ENCODE measurements around the gene SIGLEC5. TPM values are rescaled to one million over a fixed set of nuclear protein-coding genes. Genes with fewer than 3 reads are reported as not detected.
A peak's percentile ranks its signal among the peaks of the same experiment; 100 is the strongest.

The SIGLEC5 gene
- total RNA-seq, 4 donors from 2014 or later, result 0.67 to 0.94 TPM; not detected in 2

GRCh38 chr19:51641648-51642047 lies 11.4 kb upstream of the SIGLEC5 start:
- TF ChIP-seq POLR2AphosphoS5 (IDR thresholded peaks at IDR 0.05) (no peak), CTCF (IDR thresholded peaks at IDR 0.05) (no peak), EP300 (IDR thresholded peaks at IDR 0.05) (no peak), POLR2A (IDR thresholded peaks at IDR 0.05) (no peak)
- no peak for ATAC-seq

DNA sequence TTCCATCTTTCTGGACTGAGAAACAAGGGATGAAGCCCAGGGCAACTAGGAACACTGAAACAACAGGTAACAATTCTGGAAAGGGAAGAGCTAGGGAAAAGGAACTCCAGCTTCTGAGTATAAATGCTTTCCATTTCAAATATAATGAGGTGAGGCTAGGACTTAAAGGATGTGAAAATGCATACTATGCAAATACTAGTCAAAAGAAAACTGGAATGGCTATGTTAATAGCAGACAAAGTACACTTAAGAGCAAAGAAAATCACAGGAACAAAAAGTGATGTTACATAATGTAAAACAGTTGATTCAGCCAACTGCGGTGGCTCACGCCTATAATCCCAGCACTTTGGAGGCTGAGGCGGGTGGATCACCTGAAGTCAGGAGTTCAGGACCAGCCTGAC lies 10.2 kb upstream of the SIGLEC5 start:
- no peak for ATAC-seq
- H3K36me3 ChIP-seq, result no peaks in the 10 kb centered on the region
- no peaks in the 10 kb centered on the region for H3K4me1 ChIP-seq
- no peak overlapping the region for H3K27ac ChIP-seq
- WGBS, 2 donors (ENCODE audit: low coverage in 1 of 2), result 88% methylated on average over 3 of the region's 3 CpGs; no CpG with 5 or more reads in 1 of the 2 donors
- H3K27me3 ChIP-seq, result peaks cover 87% of the 10 kb centered on the region
- peaks cover 0 to 23% (median 0%) of the 10 kb centered on the region in 3 donors for H3K9me3 ChIP-seq
- no peak overlapping the region for H3K4me3 ChIP-seq
- TF ChIP-seq POLR2A (IDR thresholded peaks at IDR 0.05) (no peak), EP300 (IDR thresholded peaks at IDR 0.05) (no peak), CTCF (IDR thresholded peaks at IDR 0.05) (no peak), POLR2AphosphoS5 (IDR thresholded peaks at IDR 0.05) (no peak)

More at GRCh38 chr19:51641648-51642047, 11.4 kb upstream of the SIGLEC5 start:
- Histone ChIP-seq H3K36me3 (no peaks in the 10 kb centered on the region), H3K9me3 (peaks cover 0 to 13% (median 0%) of the 10 kb centered on the region in 3 donors), H3K4me1 (no peaks in the 10 kb centered on the region), H3K27ac (no peak overlapping the region), H3K4me3 (no peak overlapping the region), H3K27me3 (peaks cover 75% of the 10 kb centered on the region)

- H3K9me3 ChIP-seq, result peaks cover 0 to 23% (median 0%) of the 10 kb centered on the region in 3 donors
- no peaks in the 10 kb centered on the region for H3K36me3 ChIP-seq
- H3K4me1 ChIP-seq, result no peaks in the 10 kb centered on the region
- WGBS, 2 donors (ENCODE audit: low coverage in 1 of 2), result 43% methylated on average over 4 of the region's 4 CpGs; no CpG with 5 or more reads in 1 of the 2 donors
- ATAC-seq, result no peak
- H3K27me3 ChIP-seq, result peaks cover 83% of the 10 kb centered on the region
- TF ChIP-seq CTCF (IDR thresholded peaks at IDR 0.05) (no peak), POLR2A (IDR thresholded peaks at IDR 0.05) (no peak), EP300 (IDR thresholded peaks at IDR 0.05) (no peak), POLR2AphosphoS5 (IDR thresholded peaks at IDR 0.05) (no peak)
- no peak overlapping the region for H3K27ac ChIP-seq
- no peak overlapping the region for H3K4me3 ChIP-seq
Measured at GRCh38 chr19:51639916-51640315, 9.7 kb upstream of the SIGLEC5 start.

DNA sequence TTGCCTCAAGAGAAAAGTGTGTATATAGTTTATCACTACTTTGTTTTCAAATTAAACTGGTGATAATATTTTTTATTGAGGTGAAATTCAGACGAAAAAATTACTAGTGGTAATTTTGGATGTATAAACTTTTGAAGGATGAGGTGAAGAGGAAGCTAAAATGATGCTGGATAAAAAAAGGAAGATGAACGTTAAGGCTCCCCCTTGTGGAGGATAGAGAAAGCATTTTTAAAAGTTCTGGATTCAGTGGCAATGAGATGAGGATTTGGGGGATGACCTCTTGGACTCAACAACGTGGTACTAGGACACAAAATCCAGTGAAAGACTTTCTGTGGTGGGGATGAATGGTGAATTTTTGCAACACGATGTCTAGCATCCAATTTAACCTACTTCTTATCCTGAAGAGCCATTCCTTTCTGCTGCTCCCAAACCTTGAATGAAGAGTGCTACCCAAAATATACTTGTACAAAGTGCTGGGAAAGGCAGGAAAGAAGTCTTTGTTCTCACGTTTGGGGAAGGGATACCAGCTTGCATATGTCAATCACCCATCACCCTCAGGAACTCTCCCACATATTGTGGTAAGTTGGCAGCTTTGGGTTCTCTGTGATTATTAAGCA lies 7.3 kb upstream of the SIGLEC5 start:
- TF ChIP-seq CTCF (IDR thresholded peaks at IDR 0.05) (peak in 1 of 4 experiments; percentile 6), EP300 (IDR thresholded peaks at IDR 0.05) (no peak)
- 28% methylated on average over 5 of the region's 5 CpGs; no CpG with 5 or more reads in 1 of the 2 donors for whole genome bisulfite sequencing, 2 donors (ENCODE audit: low coverage in 1 of 2)
- no peak for ATAC-seq

DNA sequence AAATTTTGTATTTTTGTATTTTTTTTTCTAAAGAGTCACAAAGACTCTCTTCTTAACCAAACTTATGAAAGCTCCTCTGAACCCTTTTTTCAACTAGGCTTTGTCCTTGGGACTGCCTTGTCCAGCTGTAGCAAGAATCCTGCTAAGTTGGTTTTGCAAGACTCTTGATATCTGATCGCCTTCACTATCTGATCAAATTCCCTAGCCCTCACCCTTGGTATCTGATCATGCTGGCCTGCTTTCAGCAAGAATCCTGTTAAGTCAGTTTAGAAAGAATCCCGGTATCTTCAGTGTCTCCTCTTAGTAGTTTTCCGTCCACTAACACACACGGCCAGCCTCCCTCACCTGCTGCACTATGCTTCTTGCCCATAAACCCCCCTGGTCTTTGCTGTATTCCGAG lies 1.9 kb upstream of the SIGLEC5 start:
- Histone ChIP-seq H3K27ac (no peak overlapping the region), H3K27me3 (peaks cover 57% of the 10 kb centered on the region), H3K9me3 (peaks cover 0 to 14% (median 0%) of the 10 kb centered on the region in 3 donors), H3K4me3 (no peak overlapping the region), H3K36me3 (no peaks in the 10 kb centered on the region), H3K4me1 (no peaks in the 10 kb centered on the region)
- WGBS, 2 donors (ENCODE audit: low coverage in 1 of 2), result 69% methylated on average over 5 of the region's 5 CpGs; no CpG with 5 or more reads in 1 of the 2 donors
- no peak for TF ChIP-seq POLR2AphosphoS5 (IDR thresholded peaks at IDR 0.05)
- TF ChIP-seq EP300 (IDR thresholded peaks at IDR 0.05), result no peak
- TF ChIP-seq POLR2A (IDR thresholded peaks at IDR 0.05), result no peak
- TF ChIP-seq CTCF (IDR thresholded peaks at IDR 0.05), result no peak
- no peak for ATAC-seq

More for the DNA sequence above, 7.3 kb upstream of the SIGLEC5 start:
- Histone ChIP-seq H3K36me3 (no peaks in the 10 kb centered on the region), H3K9me3 (peaks cover 0 to 23% (median 0%) of the 10 kb centered on the region in 3 donors), H3K27me3 (peaks cover 65% of the 10 kb centered on the region), H3K4me3 (no peak overlapping the region), H3K27ac (no peak overlapping the region), H3K4me1 (no peaks in the 10 kb centered on the region)

Measured in gastroesophageal sphincter (tissue), 4 donors.